ENCODE data around the gene ASPG.

Gene ASPG

GRCh38 chr14:104137297-104138097, 52.0 kb downstream of the ASPG start:
- Histone ChIP-seq H3K4me3 (ENCODE audit: low read depth in 1 of 2, low read length in 2 of 2) (peak overlapping the region in 1 of 2 donors; percentile 75), H3K36me3 (ENCODE audit: control insufficient read depth in 1 of 2, insufficient read depth in 2 of 2, low read length in 2 of 2) (no peaks in the 10 kb centered on the region), H3K9me3 (ENCODE audit: control insufficient read depth in 1 of 2, low read length in 2 of 2) (no peaks in the 10 kb centered on the region), H3K4me1 (ENCODE audit: control insufficient read depth in 1 of 2, insufficient read depth in 2 of 2, low read length in 2 of 2) (peaks cover 0 to 41% of the 10 kb centered on the region in 2 donors), H3K27me3 (ENCODE audit: low read depth, low read length) (peaks cover 28% of the 10 kb centered on the region), H3K27ac (ENCODE audit: low read length) (no peak overlapping the region)

GRCh38 chr14:104138098-104138717, 52.7 kb downstream of the ASPG start, which contains the start of gene KIF26A:
TSS of gene KIF26A (plus strand) at chr14:104138587. CDS start at chr14:104138723, 136 bp downstream.
- Histone ChIP-seq H3K27me3 (ENCODE audit: low read depth, low read length) (peaks cover 28% of the 10 kb centered on the region), H3K4me3 (ENCODE audit: low read depth in 1 of 2, low read length in 2 of 2) (peak within 1 kb of the TSS; percentile 7 to 75), H3K36me3 (ENCODE audit: control insufficient read depth in 1 of 2, insufficient read depth in 2 of 2, low read length in 2 of 2) (no peaks in the 10 kb centered on the region), H3K27ac (ENCODE audit: low read length) (no peak within 1 kb of the TSS), H3K9me3 (ENCODE audit: control insufficient read depth in 1 of 2, low read length in 2 of 2) (no peaks in the 10 kb centered on the region), H3K4me1 (ENCODE audit: control insufficient read depth in 1 of 2, insufficient read depth in 2 of 2, low read length in 2 of 2) (peaks cover 0 to 41% of the 10 kb centered on the region in 2 donors)

GRCh38 chr14:104138718-104139459, 53.4 kb downstream of the ASPG start:
- H3K4me1 ChIP-seq (ENCODE audit: control insufficient read depth in 1 of 2, insufficient read depth in 2 of 2, low read length in 2 of 2) = peaks cover 0 to 41% of the 10 kb centered on the region in 2 donors
- H3K4me3 ChIP-seq (ENCODE audit: low read depth in 1 of 2, low read length in 2 of 2) = peak overlapping the region; percentile 7 to 75
- peaks cover 28% of the 10 kb centered on the region for H3K27me3 ChIP-seq (ENCODE audit: low read depth, low read length)
- H3K9me3 ChIP-seq (ENCODE audit: control insufficient read depth in 1 of 2, low read length in 2 of 2) = no peaks in the 10 kb centered on the region
- H3K27ac ChIP-seq (ENCODE audit: low read length) = no peak overlapping the region
- H3K36me3 ChIP-seq (ENCODE audit: control insufficient read depth in 1 of 2, insufficient read depth in 2 of 2, low read length in 2 of 2) = no peaks in the 10 kb centered on the region

GRCh38 chr14:104139460-104140212, 54.1 kb downstream of the ASPG start:
- H3K9me3 ChIP-seq (ENCODE audit: control insufficient read depth in 1 of 2, low read length in 2 of 2) = no peaks in the 10 kb centered on the region
- peaks cover 0 to 41% of the 10 kb centered on the region in 2 donors for H3K4me1 ChIP-seq (ENCODE audit: control insufficient read depth in 1 of 2, insufficient read depth in 2 of 2, low read length in 2 of 2)
- peak overlapping the region; percentile 7 to 75 for H3K4me3 ChIP-seq (ENCODE audit: low read depth in 1 of 2, low read length in 2 of 2)
- no peak overlapping the region for H3K27ac ChIP-seq (ENCODE audit: low read length)
- peaks cover 28% of the 10 kb centered on the region for H3K27me3 ChIP-seq (ENCODE audit: low read depth, low read length)
- H3K36me3 ChIP-seq (ENCODE audit: control insufficient read depth in 1 of 2, insufficient read depth in 2 of 2, low read length in 2 of 2) = no peaks in the 10 kb centered on the region

- H3K4me1 ChIP-seq (ENCODE audit: control insufficient read depth in 1 of 2, insufficient read depth in 2 of 2, low read length in 2 of 2) = peaks cover 0 to 36% of the 10 kb centered on the region in 2 donors
- H3K4me3 ChIP-seq (ENCODE audit: low read depth in 1 of 2, low read length in 2 of 2) = no peak overlapping the region
- H3K9me3 ChIP-seq (ENCODE audit: control insufficient read depth in 1 of 2, low read length in 2 of 2) = no peaks in the 10 kb centered on the region
- H3K27me3 ChIP-seq (ENCODE audit: low read depth, low read length) = peaks cover 23% of the 10 kb centered on the region
- H3K27ac ChIP-seq (ENCODE audit: low read length) = no peak overlapping the region
- H3K36me3 ChIP-seq (ENCODE audit: control insufficient read depth in 1 of 2, insufficient read depth in 2 of 2, low read length in 2 of 2) = no peaks in the 10 kb centered on the region
These were observed 54.6 kb downstream of the ASPG start for GRCh38 chr14:104140213-104140462.

GRCh38 chr14:104140463-104141331, 55.2 kb downstream of the ASPG start:
- Histone ChIP-seq H3K27me3 (ENCODE audit: low read depth, low read length) (peaks cover 17% of the 10 kb centered on the region), H3K4me1 (ENCODE audit: control insufficient read depth in 1 of 2, insufficient read depth in 2 of 2, low read length in 2 of 2) (peaks cover 0 to 31% of the 10 kb centered on the region in 2 donors)

GRCh38 chr14:104141621-104142091, 56.2 kb downstream of the ASPG start:
- H3K27me3 ChIP-seq (ENCODE audit: low read depth, low read length) = peaks cover 12% of the 10 kb centered on the region
- no peaks in the 10 kb centered on the region for H3K9me3 ChIP-seq (ENCODE audit: control insufficient read depth in 1 of 2, low read length in 2 of 2)
- H3K36me3 ChIP-seq (ENCODE audit: control insufficient read depth in 1 of 2, insufficient read depth in 2 of 2, low read length in 2 of 2) = no peaks in the 10 kb centered on the region
- H3K4me1 ChIP-seq (ENCODE audit: control insufficient read depth in 1 of 2, insufficient read depth in 2 of 2, low read length in 2 of 2) = peaks cover 0 to 23% of the 10 kb centered on the region in 2 donors
- H3K27ac ChIP-seq (ENCODE audit: low read length) = no peak overlapping the region
- H3K4me3 ChIP-seq (ENCODE audit: low read depth in 1 of 2, low read length in 2 of 2) = no peak overlapping the region

More at GRCh38 chr14:104140463-104141331, 55.2 kb downstream of the ASPG start:
- Histone ChIP-seq H3K36me3 (ENCODE audit: control insufficient read depth in 1 of 2, insufficient read depth in 2 of 2, low read length in 2 of 2) (no peaks in the 10 kb centered on the region), H3K4me3 (ENCODE audit: low read depth in 1 of 2, low read length in 2 of 2) (no peak overlapping the region), H3K9me3 (ENCODE audit: control insufficient read depth in 1 of 2, low read length in 2 of 2) (no peaks in the 10 kb centered on the region), H3K27ac (ENCODE audit: low read length) (no peak overlapping the region)

GRCh38 chr14:104142136-104142945, 56.8 kb downstream of the ASPG start:
- Histone ChIP-seq H3K27me3 (ENCODE audit: low read depth, low read length) (peaks cover 5% of the 10 kb centered on the region), H3K4me1 (ENCODE audit: control insufficient read depth in 1 of 2, insufficient read depth in 2 of 2, low read length in 2 of 2) (peaks cover 0 to 16% of the 10 kb centered on the region in 2 donors), H3K36me3 (ENCODE audit: control insufficient read depth in 1 of 2, insufficient read depth in 2 of 2, low read length in 2 of 2) (no peaks in the 10 kb centered on the region), H3K4me3 (ENCODE audit: low read depth in 1 of 2, low read length in 2 of 2) (no peak overlapping the region), H3K27ac (ENCODE audit: low read length) (no peak overlapping the region), H3K9me3 (ENCODE audit: control insufficient read depth in 1 of 2, low read length in 2 of 2) (no peaks in the 10 kb centered on the region)

- H3K36me3 ChIP-seq (ENCODE audit: control insufficient read depth in 1 of 2, insufficient read depth in 2 of 2, low read length in 2 of 2) = no peaks in the 10 kb centered on the region
- peaks cover 5% of the 10 kb centered on the region for H3K27me3 ChIP-seq (ENCODE audit: low read depth, low read length)
- H3K27ac ChIP-seq (ENCODE audit: low read length) = no peak overlapping the region
- H3K4me3 ChIP-seq (ENCODE audit: low read depth in 1 of 2, low read length in 2 of 2) = no peak overlapping the region
- peaks cover 0 to 10% of the 10 kb centered on the region in 2 donors for H3K4me1 ChIP-seq (ENCODE audit: control insufficient read depth in 1 of 2, insufficient read depth in 2 of 2, low read length in 2 of 2)
- no peaks in the 10 kb centered on the region for H3K9me3 ChIP-seq (ENCODE audit: control insufficient read depth in 1 of 2, low read length in 2 of 2)
These were observed 57.5 kb downstream of the ASPG start for GRCh38 chr14:104142946-104143470.
